Embryonic facial prominence (tissue), 1 donor: Measurements from ENCODE around the gene AMZ2.
"Not testable (repeated sequence)": the region's sequence is repeated elsewhere in the genome, so short reads cannot be mapped to it uniquely, and the experiment has no call there.

ENCODE experiments used
- DNase-seq: peaks from one replicate; pipeline ENCODE4 v3.0.0-alpha.2; 2016; ENCODE audit errors: extremely low spot score

The AMZ2 gene

GRCh38 chr17:68220186-68220585 lies 27.7 kb upstream of the AMZ2 start:
- not testable (repeated sequence) for DNase-seq

- not testable (repeated sequence) for DNase-seq
These were observed 27.1 kb upstream of the AMZ2 start for GRCh38 chr17:68220786-68221185.

GRCh38 chr17:68221786-68222185 lies 26.1 kb upstream of the AMZ2 start:
- DNase-seq = no peak

DNA sequence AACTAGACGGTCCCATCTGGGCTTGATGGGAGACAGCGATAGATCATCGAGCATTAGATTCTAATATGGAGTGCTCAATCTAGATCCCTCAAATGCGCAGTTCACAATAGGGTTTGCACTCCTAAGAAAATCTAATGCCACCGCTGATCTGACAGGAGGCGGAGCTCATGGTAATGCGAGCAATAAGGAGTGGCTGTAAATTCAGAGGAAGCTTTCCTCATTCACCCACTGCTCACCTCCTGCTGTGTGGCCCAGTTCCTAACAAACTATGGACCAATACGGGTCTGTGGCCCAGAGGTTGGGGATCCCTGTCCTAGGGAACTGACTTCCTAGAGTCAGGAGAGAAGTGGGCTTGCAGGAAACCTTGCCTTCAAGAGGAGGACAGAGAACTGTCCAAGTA lies 25.2 kb upstream of the AMZ2 start:
- no peak for DNase-seq

DNA sequence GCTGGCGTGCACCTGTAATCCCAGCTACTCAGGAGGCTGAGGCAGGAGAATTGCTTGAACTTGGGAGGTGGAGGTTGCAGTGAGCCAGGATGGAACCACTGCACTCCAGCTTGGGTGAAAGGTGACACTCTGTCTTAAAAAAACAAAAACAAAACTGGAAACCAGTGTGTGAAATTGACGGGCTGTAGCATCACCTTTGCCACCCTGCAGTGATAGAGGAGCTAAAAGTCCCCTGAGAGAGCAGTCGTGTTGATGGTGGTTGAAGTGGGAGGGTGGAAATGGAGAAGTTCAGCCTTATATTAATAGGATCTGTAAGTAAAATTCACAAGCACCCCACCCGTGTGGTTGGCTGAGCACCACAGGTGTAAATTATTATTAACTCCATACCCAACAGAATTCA lies 22.8 kb upstream of the AMZ2 start:
- not testable (repeated sequence) for DNase-seq

GRCh38 chr17:68228039-68228680 lies 19.7 kb upstream of the AMZ2 start:
- not testable (repeated sequence) for DNase-seq

DNA sequence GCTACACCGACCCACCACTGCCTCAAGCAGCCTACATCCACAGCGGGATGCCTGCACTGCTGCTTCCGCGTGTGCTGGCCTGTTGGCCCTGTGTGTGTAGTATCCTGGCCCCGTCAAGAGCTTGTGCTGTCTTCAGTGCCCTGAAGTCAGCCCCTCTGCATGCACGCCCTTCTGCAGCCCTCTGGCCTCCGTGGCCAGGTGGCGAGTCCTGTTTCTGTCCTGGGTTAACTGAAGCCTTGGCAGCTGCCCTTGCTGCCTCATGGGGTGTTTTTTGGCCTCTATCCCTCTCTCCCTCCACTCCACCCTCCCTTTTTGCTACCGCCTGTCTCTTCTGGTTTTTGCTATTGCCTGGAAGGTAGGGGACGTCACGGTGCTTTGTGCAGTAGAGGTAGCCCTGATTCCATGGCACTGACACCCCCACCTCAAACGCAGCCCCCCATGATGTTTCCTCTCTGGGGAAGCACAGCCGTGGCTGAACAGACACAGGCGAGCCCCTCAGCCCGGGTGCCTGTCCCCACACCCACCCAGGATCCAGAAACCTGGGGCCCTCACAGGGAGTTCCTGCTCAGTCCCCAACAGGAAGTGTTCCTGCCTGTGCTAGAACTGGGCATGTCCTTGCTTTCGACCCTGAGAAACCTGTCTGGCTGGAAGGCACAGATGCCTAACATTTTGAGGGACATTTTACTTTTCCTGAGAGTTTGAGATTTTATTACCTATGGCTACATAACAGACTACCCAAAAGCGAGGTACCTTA lies 18.8 kb upstream of the AMZ2 start:
- DNase-seq = no peak

DNA sequence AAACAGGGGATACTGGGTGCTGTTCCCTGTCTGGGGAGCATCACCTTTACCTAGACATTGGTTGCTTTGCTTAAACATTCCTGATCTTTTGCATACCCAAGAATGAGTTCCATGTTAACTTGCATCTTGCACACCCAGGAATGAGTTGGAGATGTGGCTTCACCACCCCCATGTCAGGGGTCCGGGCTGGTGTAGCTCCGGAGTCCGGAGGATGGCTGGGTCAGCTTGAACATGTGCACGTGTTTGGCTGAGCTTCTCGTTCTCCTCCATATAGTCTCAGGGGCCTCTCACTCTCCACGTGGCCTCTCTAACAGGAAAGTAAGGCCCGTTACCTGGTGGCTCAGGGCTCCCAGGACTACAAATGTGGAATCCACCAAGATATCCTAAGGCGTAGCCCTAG lies 18.2 kb upstream of the AMZ2 start:
- no peak for DNase-seq

- DNase-seq = not testable (repeated sequence)
These were observed 16.7 kb upstream of the AMZ2 start for GRCh38 chr17:68231131-68231530.

GRCh38 chr17:68231541-68231940 lies 16.3 kb upstream of the AMZ2 start:
- no peak for DNase-seq

DNA sequence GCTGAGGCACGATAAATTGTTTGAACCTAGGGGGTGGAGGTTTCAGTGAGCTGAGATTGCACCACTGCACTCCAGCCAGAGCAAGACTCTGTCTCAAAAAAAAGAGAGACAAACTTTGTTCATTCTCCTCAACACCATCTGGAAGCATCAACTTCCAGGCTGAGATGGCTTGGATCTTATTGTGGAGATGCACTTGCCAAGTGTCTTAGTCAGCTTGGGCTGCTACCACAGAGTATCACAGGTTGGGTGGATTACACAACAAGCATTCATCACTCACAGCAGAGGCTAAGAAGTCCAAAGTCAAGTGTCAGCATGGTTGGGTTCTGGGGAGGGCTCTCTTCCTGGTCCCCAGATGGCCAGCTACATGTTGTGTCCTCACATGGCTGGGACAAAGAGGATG lies 15.1 kb upstream of the AMZ2 start:
- not testable (repeated sequence) for DNase-seq

GRCh38 chr17:68234726-68235335 lies 13.0 kb upstream of the AMZ2 start:
- DNase-seq = not testable (repeated sequence)

- not testable (repeated sequence) for DNase-seq
These were observed 12.5 kb upstream of the AMZ2 start for GRCh38 chr17:68235336-68235791.

GRCh38 chr17:68237369-68238163 lies 10.3 kb upstream of the AMZ2 start:
- not testable (repeated sequence) for DNase-seq

GRCh38 chr17:68238164-68238870 lies 9.5 kb upstream of the AMZ2 start:
- no peak for DNase-seq

- no peak for DNase-seq
These were observed 9.0 kb upstream of the AMZ2 start for GRCh38 chr17:68238871-68239253.

- no peak for DNase-seq
These were observed 8.0 kb upstream of the AMZ2 start for GRCh38 chr17:68239632-68240366.

DNA sequence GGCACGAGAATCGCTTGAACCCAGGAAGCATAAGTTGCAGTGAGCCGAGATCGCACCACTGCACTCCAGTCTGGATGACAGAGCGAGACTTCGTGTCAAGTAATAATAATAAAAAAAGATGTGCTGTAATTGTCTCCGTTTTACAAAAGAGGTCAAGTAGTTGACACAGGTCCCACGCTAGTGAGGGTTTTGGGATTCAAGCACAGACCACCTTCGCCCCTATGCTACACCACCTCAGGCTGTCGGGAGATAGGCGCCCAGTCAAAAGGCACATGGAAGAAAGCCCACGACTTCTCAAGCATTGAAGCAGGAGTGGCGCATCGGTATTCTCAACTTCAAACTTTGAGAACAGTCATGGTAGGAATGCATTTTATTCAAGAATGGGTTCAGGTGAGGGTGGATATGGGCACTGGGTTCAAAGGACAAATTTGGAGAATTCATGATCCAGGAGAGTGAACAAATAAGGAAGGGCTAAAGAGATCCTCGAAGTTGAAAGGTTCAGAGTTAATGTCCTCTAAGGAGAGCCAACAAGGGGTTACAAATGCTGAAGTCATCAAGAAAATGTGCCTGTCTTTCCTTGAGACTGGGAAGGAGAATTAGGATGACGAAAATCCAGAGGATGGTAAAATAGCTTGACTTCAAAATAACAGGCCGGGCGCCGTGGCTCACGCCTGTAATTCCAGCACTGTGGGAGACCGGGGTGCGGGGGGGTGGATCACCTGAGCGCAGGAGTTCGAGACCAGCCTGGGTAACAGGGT lies 1.4 kb upstream of the AMZ2 start:
- DNase-seq = no peak

GRCh38 chr17:68248199-68248825 lies 469 bp downstream of the AMZ2 start:
- DNase-seq = no peak
